Stimulated activated CD4-positive, alpha-beta T cell treated with anti-CD3 and anti-CD28 coated beads, TNF-alpha, amount 100 ng/mL, for 1 hour (primary cell): ENCODE measurements around the gene SAC3D1.

Source experiments
- DNase-seq, 3 donors: peaks; one replicate each; pipeline ENCODE4 v3.0.0-alpha.2; 2020; ENCODE audit warnings: low read depth in 3 of 3, low spot score in 1 of 3

The SAC3D1 gene

GRCh38 chr11:65086809-65087208 lies 45.8 kb downstream of the SAC3D1 start:
- DNase-seq = no peak

GRCh38 chr11:65087216-65087615 lies 46.2 kb downstream of the SAC3D1 start:
- no peak for DNase-seq

GRCh38 chr11:65087827-65088226 lies 46.8 kb downstream of the SAC3D1 start:
- DNase-seq = no peak

GRCh38 chr11:65089621-65090020 lies 48.6 kb downstream of the SAC3D1 start:
- DNase-seq = no peak

- DNase-seq = no peak
These were observed 49.6 kb downstream of the SAC3D1 start for GRCh38 chr11:65090628-65091027.
